ENCODE measurements around the gene TTC23.

DNA sequence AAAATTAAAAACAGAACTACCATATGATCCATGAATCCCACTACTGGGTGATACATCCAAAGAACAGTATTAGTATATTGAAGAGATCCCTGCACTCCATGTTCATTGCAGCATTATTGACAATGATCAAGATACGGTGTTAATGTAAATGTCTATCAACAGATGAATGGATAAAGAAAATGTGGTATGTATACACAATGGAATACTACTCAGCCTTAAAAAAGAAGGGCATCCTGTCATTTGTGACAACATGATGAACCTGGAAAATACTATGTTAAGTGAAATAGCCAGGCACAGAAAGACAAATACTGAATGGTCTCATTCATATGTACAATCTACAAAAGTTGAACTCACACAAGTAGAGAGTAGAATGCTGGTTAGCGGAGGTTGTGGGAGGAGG lies 16.6 kb downstream of the TTC23 start:
- TF ChIP-seq, protein P1, sequence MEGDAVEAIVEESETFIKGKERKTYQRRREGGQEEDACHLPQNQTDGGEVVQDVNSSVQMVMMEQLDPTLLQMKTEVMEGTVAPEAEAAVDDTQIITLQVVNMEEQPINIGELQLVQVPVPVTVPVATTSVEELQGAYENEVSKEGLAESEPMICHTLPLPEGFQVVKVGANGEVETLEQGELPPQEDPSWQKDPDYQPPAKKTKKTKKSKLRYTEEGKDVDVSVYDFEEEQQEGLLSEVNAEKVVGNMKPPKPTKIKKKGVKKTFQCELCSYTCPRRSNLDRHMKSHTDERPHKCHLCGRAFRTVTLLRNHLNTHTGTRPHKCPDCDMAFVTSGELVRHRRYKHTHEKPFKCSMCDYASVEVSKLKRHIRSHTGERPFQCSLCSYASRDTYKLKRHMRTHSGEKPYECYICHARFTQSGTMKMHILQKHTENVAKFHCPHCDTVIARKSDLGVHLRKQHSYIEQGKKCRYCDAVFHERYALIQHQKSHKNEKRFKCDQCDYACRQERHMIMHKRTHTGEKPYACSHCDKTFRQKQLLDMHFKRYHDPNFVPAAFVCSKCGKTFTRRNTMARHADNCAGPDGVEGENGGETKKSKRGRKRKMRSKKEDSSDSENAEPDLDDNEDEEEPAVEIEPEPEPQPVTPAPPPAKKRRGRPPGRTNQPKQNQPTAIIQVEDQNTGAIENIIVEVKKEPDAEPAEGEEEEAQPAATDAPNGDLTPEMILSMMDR (IDR thresholded peaks at IDR 0.05; ENCODE audit: low read length), result no peak
- no peak for TF ChIP-seq EZH2phosphoT487 (IDR thresholded peaks at IDR 0.05; ENCODE audit: low read length)

Measured in MM.1S (cell line).